GM21526 (cell line): ENCODE measurements around the gene AAR2.

Experiments used
- ATAC-seq: cut with Tn5 transposase; IDR thresholded peaks from one replicate; pipeline ENCODE4 v1.9.1; 2021; ENCODE audit warnings: moderate library complexity; ENCODE audit not compliant: unreplicated experiment, low FRiP score

AAR2 gene, protein sequence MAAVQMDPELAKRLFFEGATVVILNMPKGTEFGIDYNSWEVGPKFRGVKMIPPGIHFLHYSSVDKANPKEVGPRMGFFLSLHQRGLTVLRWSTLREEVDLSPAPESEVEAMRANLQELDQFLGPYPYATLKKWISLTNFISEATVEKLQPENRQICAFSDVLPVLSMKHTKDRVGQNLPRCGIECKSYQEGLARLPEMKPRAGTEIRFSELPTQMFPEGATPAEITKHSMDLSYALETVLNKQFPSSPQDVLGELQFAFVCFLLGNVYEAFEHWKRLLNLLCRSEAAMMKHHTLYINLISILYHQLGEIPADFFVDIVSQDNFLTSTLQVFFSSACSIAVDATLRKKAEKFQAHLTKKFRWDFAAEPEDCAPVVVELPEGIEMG

DNA sequence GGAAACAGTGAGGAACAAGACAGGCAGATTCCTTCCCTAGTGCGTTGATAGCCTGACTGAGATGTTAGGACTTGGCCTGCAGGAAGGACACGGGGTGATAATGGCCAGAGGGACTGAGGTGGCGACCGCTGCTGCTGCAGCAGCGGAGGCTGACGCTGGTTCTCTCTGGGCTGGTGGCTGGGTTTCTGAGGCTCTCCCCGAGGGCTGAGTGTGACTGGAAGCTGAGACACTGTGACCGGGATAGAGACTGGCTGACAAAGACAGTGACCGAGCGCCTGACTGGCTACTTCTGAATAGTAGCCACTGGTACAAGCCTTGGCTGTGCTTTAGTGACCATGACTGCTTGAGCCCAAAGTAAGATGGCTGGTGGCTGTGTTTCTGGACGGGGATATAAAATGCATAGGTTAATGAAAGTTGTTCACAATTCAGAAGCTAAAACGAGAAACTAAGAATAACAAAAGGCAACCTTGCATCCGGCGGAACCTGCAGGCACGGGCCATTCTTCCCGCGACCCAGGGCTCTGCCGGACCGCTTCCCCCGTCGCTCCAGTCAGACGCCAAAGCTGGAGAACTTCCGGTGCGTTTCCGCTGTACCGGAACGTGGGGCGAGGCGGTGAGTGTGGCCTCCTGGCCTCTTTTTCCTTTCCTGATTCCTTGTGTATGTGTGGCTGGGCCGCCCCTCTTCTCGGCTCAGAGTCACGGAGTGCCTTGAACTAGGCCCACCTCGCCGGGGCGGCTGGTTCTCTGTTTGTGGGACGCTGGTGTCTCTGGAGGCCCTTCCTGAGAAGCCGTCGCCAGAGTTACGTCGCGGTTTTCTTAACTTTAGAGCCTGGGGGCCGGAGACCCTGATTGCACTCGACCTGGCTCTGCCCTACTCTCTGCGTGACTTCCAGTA is at the start of gene AAR2:
Gene AAR2, plus strand, starts transcription at position 587 of the 894 bp plus-strand sequence. CDS start 3,391 bp downstream, outside the sequence.
- peak; percentile 70 for ATAC-seq

DNA sequence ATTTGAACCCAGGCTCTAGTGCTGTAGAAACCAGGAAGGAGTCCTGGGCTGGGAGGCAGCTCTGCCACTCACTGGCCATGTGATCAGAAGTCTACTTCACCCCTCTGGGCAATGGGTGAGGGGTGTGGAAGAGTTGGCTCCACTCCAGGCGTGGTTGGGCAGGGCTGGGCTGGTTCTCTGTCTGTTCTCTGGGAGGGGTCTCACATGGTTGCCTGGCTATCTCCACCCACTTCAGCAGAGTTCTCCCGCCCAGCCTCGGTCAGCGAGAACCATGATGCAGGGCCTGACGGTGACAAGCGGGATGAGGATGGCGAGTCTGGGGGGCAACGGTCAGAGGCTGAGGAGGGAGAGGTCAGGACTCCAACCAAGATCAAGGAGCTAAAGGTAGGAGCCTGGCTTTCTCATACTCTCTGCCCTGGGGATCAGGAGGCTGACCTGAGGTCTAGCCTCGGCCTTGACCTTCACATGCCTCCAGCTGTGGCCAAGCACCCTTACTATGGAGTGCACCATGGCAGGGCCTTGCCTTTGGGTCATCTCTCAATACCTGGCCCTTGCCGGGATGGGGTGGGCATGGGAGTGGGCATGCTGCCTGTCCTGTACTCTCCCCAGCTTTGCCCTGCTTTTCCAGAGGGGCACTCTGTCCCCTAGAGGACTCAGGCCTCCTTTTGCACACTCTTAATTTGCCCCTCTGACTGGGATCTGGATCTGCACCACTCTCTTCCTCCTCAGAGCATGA is 42.1 kb upstream of the AAR2 start:
- no peak for ATAC-seq

DNA sequence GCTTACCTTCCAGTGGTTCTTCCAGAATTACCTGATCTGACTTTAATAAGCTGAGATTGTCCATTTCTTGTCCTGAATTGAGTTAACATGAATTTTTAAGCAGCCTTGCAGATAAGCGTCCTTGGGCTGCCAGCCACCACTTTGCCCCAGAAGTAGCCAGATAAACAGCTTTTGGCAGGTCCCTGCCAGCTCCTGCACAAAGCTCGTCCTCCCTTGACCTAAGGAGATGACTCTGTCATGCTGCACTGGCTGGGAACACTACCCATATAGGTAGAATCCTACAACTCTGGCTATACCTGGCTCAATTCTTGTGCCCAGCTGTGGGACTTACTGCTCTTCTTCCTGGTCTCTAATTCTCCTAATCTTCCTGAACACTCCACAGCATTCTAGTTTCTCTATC is 39.6 kb upstream of the AAR2 start:
- no peak for ATAC-seq

DNA sequence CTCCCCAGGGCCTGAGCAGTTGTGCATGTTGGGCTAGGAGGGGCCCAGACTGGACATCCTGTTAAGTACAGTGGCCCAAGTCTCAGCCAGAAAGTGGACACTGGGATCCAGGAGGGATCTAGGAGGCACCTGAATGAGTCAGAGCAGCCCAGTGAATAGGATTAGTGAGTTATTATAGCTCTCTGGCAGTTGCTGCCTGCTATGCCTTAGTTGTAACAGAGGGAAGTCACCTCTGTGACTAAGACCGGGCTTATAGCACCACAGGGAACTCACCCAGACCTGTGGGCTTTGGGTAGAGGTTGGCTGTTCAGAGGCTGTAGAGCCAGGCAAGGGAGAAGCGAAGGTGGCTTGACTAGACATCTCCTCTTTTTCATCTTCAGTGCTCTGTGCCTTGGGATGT is 39.0 kb upstream of the AAR2 start:
- ATAC-seq: no peak

DNA sequence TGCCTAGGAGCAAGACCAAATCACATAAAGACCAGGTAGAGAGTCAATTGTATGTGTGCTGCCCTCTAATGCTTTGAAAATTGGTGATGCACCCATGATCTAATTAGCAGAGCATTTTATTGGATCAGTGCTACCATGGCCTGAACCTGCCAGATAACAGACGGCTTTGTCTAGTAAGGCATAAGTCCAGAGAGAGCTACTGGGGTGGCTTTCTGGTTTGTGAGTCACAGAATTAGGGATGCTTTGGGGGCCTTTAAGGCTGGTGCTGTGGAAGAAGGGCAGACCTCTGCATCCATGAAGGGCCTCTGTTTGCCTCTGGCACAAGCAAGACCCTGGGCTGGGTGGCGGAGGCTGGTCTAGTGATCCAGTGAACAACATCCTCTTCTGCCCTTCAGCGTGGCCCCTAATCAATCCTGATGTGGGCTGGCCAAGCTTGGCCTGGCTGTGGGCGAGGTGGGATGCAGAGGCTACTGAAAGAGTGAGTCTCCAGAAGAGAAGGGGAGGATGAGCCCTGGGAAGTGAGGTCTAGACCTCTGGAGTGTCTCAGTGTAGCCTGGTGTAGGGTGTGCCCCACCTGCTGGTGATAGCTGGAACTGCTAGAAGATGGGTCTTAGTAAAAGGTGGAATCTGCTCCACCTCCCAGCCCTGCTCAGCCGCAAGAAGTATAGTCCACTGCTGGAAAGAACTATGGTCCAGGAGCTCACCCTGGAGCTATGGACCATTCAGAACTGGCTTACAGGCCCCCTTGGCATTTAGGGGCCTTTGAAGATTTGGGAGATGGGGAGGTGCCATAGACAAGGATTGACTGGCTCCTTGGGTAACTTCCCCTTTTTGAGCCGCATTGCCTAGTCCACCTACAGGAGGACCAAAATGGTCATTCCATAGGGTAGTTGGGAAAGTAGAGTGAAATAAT is 36.7 kb upstream of the AAR2 start:
- ATAC-seq: no peak

DNA sequence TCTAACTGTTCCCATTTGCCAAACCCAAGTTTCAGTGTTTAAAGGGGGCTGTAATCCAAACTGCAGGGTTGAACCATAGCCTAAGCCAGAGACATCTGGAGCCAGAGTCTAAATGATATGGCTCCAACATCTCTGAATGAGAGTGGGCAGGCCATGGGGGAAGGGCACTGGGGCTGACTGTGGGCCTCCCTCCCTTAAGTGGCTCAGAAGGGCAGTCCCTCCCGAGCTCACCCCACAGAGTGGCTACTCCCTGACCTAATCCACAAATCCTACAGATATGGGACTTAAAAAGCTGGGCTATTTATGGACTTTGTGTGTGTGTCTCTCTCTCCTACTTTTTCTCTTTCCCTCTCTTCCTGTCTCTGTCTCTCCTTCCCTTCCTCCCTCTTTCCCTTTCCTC is 35.8 kb upstream of the AAR2 start:
- ATAC-seq: no peak

DNA sequence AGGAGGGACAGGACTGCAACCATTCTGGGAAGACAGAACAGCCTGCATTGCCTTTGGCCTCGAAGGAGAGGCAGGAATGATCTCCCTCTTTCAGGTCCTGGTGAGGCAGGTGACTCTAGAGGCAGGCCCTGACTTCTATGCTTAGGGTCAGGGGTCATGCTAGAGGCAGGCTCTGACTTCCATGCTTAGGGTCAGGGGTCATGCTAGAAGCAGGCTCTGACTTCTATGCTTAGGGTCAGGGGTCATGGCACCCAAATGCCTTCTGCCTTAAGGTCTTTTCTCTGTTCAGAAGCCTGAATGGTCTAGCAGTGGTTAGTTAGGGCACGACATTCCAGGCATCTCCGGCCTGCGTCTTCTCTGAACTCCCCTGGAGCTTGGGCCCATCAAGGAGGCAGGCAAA is 35.1 kb upstream of the AAR2 start:
- no peak for ATAC-seq

DNA sequence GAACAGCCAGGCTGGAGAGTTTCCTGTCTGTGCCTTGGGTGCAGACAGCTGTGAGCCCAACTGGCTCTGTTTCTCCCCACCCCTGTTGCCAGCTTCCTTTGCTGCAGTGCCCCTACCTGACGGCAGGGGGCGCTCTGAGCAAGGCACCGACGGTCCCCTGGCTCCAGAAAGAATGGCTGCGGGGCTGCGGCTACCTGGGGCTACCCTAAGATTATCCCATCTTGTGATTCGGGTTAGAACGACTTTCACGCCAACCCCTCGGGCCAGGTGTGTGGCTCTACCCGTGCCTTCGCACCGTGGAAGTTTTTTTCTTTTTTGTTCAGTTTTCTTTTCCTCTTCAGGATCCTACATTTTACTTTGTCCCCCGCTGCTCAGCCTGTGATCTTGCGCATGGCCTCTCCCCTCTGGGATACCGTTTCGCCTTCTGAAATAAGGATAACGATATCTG is 33.4 kb upstream of the AAR2 start:
- ATAC-seq: no peak

DNA sequence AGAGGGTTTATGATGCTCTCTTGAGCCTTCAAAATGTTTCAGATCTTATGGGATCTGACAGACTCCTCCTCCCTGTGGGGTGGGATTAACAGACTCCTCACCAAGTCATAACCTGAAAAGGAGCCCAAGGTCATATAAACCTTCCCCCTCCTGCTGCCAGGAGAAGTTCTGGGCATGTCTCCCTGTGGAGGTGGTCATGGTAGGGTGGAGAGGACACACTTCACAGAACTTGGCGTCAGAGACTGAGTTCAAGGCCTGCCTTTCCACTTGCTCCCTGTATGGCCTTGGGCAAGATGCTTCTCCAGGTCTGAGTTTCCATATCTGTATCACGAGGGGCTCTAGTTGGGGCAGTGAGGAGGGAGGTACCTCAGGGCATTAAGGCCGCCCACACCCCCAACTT is 32.4 kb upstream of the AAR2 start:
- ATAC-seq: no peak

DNA sequence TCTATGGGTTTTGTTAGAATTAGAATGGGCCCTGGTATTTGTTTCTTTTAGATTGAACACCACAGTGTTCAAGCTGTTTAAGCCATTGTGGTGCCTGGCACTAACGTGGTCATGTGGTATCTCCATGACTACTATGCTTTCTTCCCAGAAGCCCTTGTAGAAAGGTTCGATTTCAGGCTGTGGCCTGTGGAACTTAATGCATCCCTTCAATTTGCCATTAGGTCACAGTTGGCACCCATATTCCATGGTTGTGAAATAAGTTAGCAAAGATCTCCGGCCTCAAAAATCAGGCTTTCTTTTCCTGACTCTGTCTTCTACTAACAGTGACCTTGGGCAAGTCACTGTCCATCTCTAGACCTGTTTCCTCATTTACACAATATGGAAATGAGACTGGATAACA is 31.3 kb upstream of the AAR2 start:
- no peak for ATAC-seq

DNA sequence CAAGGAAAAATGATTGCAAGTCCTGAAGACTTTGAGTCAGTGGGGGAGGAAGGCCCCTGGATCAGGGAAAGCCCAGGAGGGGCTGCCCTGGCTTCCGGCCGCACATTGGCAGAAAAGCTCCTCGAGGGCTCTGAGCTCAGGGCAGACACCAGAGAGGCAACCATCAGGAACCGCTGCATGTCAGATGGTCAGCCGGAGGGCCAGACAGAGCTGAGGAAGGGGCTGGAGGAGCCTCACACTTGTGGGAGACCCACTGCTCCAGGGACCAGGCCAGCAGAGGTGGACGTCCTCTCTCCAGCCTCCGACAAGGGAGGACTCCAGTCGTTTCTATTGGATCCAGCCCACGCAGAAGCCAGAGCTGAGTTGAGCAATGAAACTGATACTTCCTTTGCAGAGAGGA is 30.2 kb upstream of the AAR2 start:
- no peak for ATAC-seq

DNA sequence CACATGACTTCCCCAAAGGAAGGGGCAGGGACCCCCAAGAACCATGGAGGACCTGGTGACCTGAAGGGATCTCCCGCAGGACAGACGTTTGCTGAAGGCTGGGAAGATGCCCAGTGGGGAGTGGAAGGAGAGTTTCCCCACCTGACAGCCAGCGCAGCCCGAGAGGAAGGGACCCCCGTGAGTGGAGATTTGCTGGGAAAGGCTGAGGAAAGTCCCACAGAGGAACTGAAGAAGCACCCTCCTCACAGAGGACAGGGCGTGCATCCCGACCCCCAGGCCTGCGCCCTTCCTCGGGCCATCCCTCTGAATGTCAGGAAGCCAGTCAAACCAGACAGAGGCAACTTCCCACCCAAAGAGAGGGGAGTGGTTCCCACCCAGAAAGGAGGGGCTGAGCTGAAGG is 29.6 kb upstream of the AAR2 start:
- ATAC-seq: no peak

DNA sequence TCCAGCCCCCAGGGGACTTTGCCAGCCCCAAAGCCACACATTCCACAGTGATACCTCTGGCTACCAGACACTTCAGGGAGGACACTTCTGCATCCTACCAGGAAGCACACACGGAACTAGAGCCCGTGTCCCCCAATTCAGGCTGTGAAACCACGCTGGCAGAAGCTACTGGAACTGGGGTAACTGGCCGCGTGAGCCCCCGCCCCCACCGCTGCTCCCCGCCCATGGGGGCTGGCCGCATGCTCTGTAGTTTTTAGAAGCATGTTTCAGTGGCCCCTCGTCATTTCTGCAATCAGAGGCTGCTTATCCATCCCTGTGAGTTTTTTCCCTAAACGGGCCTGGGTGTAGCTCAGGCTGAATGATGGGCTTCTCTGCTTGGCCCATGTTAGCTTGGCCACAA is 28.7 kb upstream of the AAR2 start:
- no peak for ATAC-seq

DNA sequence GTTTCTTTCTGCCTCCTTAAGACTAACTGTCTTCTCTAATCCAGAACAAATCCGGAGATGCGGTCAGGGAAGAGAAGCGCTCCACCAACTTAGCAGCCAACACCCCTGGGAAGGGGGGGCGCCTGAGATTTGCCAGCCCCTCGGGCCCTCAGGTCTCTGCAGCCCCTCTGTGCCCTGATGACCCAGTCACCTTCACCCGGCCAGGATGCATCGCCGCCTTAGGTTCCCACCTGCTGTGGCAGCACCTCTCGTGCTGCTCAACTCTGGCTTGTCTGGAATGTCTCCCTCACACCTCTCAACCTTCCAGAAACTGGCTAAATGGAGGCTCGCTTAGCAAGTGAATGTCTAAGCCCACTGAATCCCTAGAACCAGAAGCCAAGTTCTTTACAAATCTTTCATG is 28.0 kb upstream of the AAR2 start:
- no peak for ATAC-seq

DNA sequence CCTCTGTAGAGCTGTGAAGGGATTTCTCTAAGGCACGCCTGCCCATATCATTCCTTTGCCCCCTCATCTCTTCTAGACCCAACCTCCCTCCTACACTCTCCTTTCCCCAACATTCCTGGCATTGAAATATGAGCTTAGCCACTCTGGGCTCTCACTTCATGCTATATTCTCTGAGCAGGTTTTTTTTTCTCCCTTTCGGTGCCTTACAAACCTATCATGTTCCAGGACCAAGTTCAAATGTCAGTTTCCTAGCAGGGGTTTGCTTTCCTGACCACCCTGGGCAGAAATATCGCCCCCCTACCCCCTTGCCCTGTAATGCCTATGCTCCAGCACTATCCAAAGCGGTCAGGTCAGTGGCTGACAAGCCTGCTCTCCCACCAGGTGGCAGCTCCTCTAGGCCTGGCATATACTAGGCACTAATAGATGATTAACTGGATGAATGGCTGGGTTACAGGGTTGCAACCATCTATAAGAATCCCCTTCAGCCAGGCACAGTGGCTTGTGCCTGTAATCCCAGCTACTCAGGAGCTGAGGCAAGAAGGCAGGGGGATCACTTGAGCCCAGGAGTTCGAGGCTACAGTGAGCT is 25.7 kb upstream of the AAR2 start:
- no peak for ATAC-seq

DNA sequence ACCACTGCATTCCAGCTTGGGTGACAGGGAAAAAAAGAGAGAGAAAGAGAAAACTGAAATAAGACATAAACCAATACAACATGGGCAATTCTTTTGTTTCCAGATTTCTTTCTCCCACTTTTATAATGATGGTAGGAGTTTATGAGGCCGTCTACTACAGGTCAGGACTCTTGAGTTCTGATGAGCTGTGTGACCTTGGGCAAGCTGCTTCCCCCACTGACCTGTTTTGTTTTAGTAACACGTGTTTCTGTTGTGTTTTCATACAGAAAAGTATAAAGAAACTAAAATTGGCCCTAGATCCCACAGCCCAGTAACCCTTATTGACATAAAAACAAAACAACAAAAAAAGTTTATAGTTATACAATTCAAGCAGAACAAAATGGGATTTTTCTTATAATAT is 22.9 kb upstream of the AAR2 start:
- ATAC-seq: no peak

DNA sequence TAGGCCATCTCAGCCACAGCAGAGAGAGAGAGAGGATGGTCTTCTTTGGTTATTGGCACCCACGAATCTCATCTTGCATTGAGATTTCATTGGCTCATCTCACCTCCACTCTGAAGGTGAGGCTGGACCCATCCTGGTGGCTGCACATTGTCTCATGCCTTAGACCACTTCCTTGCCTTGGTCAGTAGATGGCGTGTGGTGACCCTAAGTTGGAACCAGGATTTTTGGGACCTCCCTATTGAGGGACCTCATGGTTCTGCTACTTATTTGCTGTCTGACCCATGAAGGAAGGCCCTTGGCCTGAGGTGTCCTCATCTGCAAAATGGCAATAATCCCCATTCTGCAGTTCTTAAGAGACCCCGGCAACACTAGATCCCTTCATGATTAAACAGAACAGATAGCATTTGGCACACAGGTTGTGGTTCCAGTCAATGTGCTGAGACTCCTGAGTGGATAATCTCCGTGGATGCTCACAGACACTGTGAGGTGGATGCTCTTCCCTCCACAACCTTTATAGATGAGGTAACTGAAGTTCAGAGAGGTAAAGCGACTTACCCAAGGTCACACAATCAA is 21.5 kb upstream of the AAR2 start:
- no peak for ATAC-seq

DNA sequence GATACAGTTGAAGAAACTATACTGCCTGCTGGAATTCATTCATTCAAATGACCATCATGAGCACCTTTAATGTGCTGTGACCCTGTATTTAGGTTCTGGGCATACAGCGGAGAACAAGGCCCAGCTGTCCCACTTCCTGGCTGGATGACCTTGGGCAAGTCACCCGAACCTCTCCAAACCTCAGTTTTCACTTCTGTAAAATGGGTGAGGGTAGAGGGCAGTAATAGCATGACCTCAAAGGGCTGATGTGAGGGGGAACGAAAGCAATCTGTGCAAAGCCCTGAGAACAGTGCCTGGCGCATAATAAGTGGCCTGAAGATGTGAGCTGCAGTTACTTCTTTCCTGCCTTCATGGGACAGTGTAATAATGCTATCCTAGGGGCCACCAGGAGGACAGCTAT is 20.5 kb upstream of the AAR2 start:
- no peak for ATAC-seq

DNA sequence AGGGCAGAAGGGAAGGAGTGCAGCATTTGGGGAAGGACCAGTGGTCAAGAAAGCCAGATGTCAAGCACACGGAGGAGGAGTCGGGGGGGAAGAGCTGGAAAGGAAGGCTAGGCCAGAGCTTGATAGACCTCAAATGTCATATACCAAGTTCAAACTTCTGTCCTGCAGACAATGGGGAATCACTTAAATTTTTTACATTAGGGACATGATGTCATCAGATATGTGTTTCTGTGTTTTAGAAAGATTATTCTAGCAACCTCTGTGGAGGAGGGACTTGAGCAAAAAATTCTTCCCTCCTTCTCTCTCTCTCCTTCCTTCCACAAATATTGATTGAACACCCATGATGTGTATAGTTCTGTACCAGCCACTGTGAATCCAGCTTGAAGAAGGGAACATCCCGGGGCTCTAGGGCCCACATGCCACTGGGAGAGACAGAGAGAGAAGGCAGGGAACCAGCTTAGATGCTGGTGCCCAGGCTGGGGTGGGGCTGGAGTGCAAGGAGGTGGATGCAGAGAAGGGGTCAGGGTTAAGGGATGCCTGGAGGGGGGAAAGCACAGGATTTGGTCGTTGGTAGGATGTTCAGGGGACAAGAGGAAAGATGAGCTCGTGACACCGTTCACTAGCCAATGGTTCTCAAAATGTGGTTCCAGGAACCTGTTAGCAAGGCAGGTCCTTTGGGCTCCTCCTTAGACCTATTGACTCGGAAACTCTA is 19.8 kb upstream of the AAR2 start:
- no peak for ATAC-seq
